GM12865 (cell line): ENCODE measurements around the gene STEAP4.

Source experiments
- DNase-seq: peaks from one replicate; pipeline ENCODE4 v3.0.0; 2010; ENCODE audit warnings: low read depth
- H3K4me3 ChIP-seq: 2 replicates; pipeline ENCODE4 v1.5.1; 2011; ENCODE audit warnings: mild to moderate bottlenecking, low read depth, low read length, control low read depth
- TF ChIP-seq, protein P1 (sequence below): IDR thresholded peaks from 2 replicates; pipeline ENCODE4 v1.5.1; 2011; ENCODE audit warnings: low read length, control low read depth, low read depth, inconsistent platforms; ENCODE audit not compliant: insufficient read depth; ENCODE audit errors: missing control alignments

Gene STEAP4

DNA sequence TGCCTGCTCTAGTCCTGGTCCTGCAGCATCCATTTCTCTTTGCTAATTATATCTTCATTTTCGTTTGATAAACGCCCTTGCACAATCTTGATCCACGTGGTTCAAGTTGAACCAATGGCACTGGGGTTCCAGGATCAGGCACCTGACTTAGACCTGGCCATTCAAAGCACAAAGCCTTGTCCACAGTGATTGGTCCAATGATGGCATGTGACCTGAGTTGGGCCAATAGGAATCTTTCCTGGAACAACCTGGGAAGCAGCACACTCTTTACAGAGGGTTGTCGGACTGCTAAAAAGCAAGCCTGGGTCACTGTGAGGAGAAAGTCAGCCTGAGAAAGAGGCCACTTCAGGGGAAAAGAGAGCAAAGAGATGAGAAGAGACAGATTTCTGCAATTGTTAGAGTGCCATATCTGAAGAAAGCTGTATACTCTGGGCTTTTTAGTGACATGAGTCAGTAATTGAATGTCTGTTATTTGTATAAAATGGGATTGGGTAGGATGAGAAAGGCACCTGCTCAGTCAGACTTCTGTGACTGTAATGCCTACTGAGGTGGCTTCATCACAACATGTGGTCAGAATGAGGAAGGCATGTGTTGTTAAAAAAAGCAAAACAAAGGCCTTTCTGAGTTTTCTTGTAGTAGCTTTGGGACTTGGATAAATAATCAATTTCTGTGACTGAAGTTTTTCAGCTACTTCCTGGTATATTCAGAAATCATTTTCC is 4.4 kb upstream of the STEAP4 start:
- no peak overlapping the region for H3K4me3 ChIP-seq
- TF ChIP-seq, protein P1, sequence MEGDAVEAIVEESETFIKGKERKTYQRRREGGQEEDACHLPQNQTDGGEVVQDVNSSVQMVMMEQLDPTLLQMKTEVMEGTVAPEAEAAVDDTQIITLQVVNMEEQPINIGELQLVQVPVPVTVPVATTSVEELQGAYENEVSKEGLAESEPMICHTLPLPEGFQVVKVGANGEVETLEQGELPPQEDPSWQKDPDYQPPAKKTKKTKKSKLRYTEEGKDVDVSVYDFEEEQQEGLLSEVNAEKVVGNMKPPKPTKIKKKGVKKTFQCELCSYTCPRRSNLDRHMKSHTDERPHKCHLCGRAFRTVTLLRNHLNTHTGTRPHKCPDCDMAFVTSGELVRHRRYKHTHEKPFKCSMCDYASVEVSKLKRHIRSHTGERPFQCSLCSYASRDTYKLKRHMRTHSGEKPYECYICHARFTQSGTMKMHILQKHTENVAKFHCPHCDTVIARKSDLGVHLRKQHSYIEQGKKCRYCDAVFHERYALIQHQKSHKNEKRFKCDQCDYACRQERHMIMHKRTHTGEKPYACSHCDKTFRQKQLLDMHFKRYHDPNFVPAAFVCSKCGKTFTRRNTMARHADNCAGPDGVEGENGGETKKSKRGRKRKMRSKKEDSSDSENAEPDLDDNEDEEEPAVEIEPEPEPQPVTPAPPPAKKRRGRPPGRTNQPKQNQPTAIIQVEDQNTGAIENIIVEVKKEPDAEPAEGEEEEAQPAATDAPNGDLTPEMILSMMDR: no peak
- no peak for DNase-seq

DNA sequence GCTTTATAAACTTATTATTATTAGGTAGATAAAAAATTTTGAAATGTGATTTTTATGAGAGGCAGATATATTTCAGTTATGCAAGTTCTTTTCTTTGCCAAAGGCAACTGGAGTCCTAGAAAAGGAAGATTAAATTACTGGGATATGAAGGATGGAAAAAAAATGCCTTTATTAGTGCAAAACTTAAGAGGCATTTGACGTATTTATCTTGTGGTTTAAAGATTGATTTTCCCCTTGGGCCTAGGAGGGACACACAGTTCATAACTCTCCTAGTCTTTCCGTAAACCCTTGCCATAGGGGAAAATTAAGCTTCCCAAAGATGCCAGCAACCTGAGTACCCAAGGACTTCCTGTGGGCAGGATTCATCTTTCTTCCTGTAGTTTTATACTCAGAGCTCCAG is 3.1 kb upstream of the STEAP4 start:
- no peak for DNase-seq
- TF ChIP-seq, protein P1: no peak
- H3K4me3 ChIP-seq: no peak overlapping the region

DNA sequence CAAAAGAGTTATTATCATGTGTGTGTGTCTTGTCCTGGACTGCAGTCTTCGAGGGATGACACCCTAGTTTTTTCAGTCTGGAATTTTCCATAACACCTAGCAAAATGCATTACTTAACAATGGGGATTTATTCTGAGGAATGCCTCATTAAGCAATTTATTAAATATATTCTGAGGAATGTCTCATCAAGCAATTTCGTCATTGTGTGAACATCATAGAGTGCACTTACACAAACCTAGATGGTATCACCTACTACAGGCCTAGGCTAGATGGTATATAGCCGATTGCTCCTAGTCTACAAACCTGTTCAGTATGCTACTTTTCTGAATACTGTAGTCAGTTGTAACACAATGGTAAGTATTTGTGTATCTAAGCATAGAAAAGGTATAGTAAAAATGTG is 1.1 kb upstream of the STEAP4 start:
- TF ChIP-seq, protein P1: no peak
- no peak overlapping the region for H3K4me3 ChIP-seq
- DNase-seq: no peak

DNA sequence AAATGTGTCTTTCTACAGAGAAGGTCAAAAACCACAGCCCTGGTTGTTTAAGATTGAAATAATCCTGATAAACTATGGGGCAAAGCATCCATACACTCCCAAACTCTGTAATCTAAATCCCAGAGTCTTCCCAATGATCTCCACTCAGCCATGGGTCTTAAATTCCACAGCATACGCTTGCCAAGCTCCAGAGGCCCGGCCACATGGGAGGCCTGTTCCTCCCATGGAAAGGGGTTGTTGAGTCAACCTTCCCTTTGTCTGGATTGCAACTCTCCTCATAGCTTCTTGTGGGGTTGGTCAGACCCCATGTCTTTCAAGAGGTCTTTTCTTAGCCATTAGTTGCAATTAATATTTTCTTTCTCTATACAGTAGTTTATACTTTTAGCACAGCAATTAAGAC is 718 bp upstream of the STEAP4 start:
- H3K4me3 ChIP-seq: no peak overlapping the region
- no peak for DNase-seq
- TF ChIP-seq, protein P1: no peak

DNA sequence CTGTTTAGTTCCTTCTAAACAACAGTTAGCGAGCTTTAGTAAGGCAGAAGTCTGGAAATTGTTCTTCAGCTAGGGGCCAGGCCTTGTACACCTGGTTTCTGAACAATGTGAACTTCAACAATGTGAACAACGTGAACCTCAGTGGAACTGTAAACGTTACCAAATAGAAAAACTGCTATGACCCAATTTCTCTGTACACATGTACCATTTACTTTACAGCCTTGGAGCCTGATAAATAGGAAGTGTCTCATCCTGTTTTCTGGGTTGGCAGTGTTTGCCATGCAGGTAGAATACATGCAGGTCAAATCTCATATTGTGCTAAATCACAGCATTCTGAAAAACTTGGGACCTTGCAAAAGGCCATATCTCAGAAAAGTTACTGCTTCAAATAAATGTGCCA is 1.6 kb downstream of the STEAP4 start:
- H3K4me3 ChIP-seq: no peak overlapping the region
- TF ChIP-seq, protein P1: no peak
- DNase-seq: no peak

DNA sequence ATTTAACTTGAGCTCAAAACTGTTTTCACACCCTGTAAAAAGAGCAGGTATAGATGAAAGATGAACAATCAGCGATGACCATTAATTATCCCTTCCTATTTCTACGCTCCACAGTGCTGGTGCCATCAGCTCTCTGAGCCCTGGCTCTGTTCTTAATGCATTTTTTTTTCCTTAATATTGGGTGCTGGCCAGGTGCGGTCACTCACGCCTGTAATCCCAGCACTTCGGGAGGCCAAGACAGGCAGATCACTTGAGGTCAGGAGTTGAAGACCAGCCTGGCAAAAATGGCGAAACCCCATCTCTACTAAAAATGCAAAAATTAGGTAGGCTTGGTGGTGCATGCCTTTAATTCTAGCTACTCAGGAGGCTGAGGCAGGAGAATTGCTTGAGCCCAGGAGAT is 4.2 kb downstream of the STEAP4 start:
- TF ChIP-seq, protein P1: no peak
- no peak for DNase-seq
- no peak overlapping the region for H3K4me3 ChIP-seq

DNA sequence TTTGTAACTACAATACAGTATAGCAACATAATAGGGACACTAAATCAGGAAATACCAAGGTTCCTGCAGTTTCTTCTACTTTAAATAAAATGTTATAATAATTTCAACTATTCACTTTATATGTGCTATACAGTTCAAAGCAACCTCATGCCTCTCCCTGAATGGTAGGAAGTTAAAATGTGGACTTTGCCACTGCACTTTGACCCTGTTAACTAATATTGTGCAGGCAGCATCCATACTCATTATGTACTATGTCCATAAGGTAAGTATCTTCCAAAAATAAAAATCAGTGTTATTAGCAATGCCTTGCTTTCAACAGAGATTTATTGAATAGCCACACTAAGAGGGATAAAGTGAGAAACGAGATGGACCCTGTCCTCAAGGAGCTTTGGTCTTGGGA is 4.8 kb downstream of the STEAP4 start:
- no peak overlapping the region for H3K4me3 ChIP-seq
- no peak for DNase-seq
- TF ChIP-seq, protein P1: no peak
